GM19468 (cell line): ENCODE results near the gene COL5A1.

Source experiments
- ATAC-seq: cut with Tn5 transposase; IDR thresholded peaks from one replicate; pipeline ENCODE4 v1.9.1; 2021; ENCODE audit warnings: mild to moderate bottlenecking, moderate library complexity, moderate number of reproducible peaks; ENCODE audit not compliant: unreplicated experiment; ENCODE audit errors: extremely low read depth

Gene COL5A1

GRCh38 chr9:134804871-134805270 is 163.3 kb downstream of the COL5A1 start:
- ATAC-seq = no peak

GRCh38 chr9:134807716-134808446 is 166.3 kb downstream of the COL5A1 start:
- ATAC-seq = no peak

GRCh38 chr9:134808447-134808792 is 166.8 kb downstream of the COL5A1 start:
- no peak for ATAC-seq

- ATAC-seq = no peak
Measured at GRCh38 chr9:134809292-134809691, 167.7 kb downstream of the COL5A1 start.

GRCh38 chr9:134809826-134810225 is 168.2 kb downstream of the COL5A1 start:
- ATAC-seq = no peak

- no peak for ATAC-seq
Measured at GRCh38 chr9:134811079-134811672, 169.6 kb downstream of the COL5A1 start.

GRCh38 chr9:134811673-134812342 is 170.2 kb downstream of the COL5A1 start:
- no peak for ATAC-seq

GRCh38 chr9:134812343-134812673 is 170.7 kb downstream of the COL5A1 start:
- ATAC-seq = no peak

- no peak for ATAC-seq
Measured at GRCh38 chr9:134813841-134814240, 172.2 kb downstream of the COL5A1 start.

- ATAC-seq = no peak
Measured at GRCh38 chr9:134814598-134815215, 173.1 kb downstream of the COL5A1 start.

- no peak for ATAC-seq
Measured at GRCh38 chr9:134815435-134816214, 174.0 kb downstream of the COL5A1 start.

- ATAC-seq = no peak
Measured at GRCh38 chr9:134816264-134816663, 174.7 kb downstream of the COL5A1 start.

- no peak for ATAC-seq
Measured at GRCh38 chr9:134818000-134818568, 176.5 kb downstream of the COL5A1 start.

- no peak for ATAC-seq
Measured at GRCh38 chr9:134818591-134818990, 177.0 kb downstream of the COL5A1 start.

GRCh38 chr9:134820901-134821300 is 179.3 kb downstream of the COL5A1 start:
- ATAC-seq = no peak

- no peak for ATAC-seq
Measured at GRCh38 chr9:134822541-134822940, 180.9 kb downstream of the COL5A1 start.

GRCh38 chr9:134823623-134824022 is 182.0 kb downstream of the COL5A1 start:
- ATAC-seq = no peak

- no peak for ATAC-seq
Measured at GRCh38 chr9:134824583-134824982, 183.0 kb downstream of the COL5A1 start.

GRCh38 chr9:134825025-134825424 is 183.4 kb downstream of the COL5A1 start:
- no peak for ATAC-seq
